Body of pancreas (tissue), 4 donors: ENCODE data around the gene RNF151. TPM values are rescaled to one million over a fixed set of nuclear protein-coding genes. Genes with fewer than 3 reads are reported as not detected.
A peak's percentile ranks its signal among the peaks of the same experiment; 100 is the strongest.

Experiments used
- ATAC-seq: fragments of 150-250 bp; one replicate; pipeline ENCODE4 v1.9.1; 2016
- DNase-seq, 4 donors: peaks; one replicate each; pipeline ENCODE4 v3.0.0-alpha.2; 2019
- H3K27ac ChIP-seq, 4 donors: fragments of 200-600 bp; sonication (generic); 1 replicate in 3 of 4; 2 replicates in 1 of 4; pipeline versions ENCODE4 v1.5.1 to v1.6.1; 2016 to 2019; ENCODE audit warnings: mild to moderate bottlenecking in 1 of 4, mixed read lengths in 1 of 4, moderate library complexity in 1 of 4
- H3K27me3 ChIP-seq, 2 donors: fragments of 200-600 bp; sonication (generic); one replicate each; pipeline ENCODE4 v1.6.0; 2016; ENCODE audit warnings: mild to moderate bottlenecking in 1 of 2
- H3K36me3 ChIP-seq, 2 donors: fragments of 200-600 bp; sonication (generic); replicated peaks in 1 of 2; 2 replicates each; pipeline ENCODE4 v1.5.1; 2016; ENCODE audit warnings: low read depth in 2 of 2; ENCODE audit not compliant: insufficient read depth in 1 of 2
- H3K4me1 ChIP-seq: fragments of 200-600 bp; sonication (generic); one replicate; pipeline ENCODE4 v1.6.0; 2016
- H3K4me3 ChIP-seq, 2 donors: fragments of 200-600 bp; sonication (generic); 1 replicate in 1 of 2; 2 replicates in 1 of 2; pipeline ENCODE4 v1.5.1; 2016 to 2019
- H3K9me3 ChIP-seq, 3 donors: fragments of 200-600 bp; sonication (generic); 1 replicate in 2 of 3; 2 replicates in 1 of 3; pipeline ENCODE4 v1.5.1; 2016
- POLR2A ChIP-seq, 3 donors: fragments of 450-650 bp; IDR thresholded peaks; one replicate each; pipeline ENCODE4 v1.6.1; 2016; ENCODE audit warnings: antibody characterized with exemption in 3 of 3, mild to moderate bottlenecking in 2 of 3
- WGBS, 2 donors: methylation state at CpG; one replicate each; pipeline ENCODE4 v1.1.5; 2017; 5-methylcytosine and 5-hydroxymethylcytosine counted together
- intact Hi-C: fragments of 100-400 bp; cut with DNase I; formaldehyde crosslinking; loops from one replicate; pipeline ENCODE4 v1.15.1; 2023
- total RNA-seq, 2 donors: library from RNA; depleted of rRNA; stranded (reverse); fragments of >200 nt; gene quantifications; one replicate each; pipeline ENCODE4 v1.1.0, GENCODE V29; 2016
- TF ChIP-seq, protein P1 (sequence below), 7 experiments: fragments of 450-650 bp in 4 of 7; fragments of 200-600 bp in 3 of 7; sonication (generic) in 3 of 7; IDR thresholded peaks; one replicate each; pipeline ENCODE4 v1.5.1; 2016 to 2019; ENCODE audit warnings: antibody characterized with exemption in 7 of 7

RNF151 gene
- total RNA-seq, 2 donors from 2014 or later: not detected

DNA sequence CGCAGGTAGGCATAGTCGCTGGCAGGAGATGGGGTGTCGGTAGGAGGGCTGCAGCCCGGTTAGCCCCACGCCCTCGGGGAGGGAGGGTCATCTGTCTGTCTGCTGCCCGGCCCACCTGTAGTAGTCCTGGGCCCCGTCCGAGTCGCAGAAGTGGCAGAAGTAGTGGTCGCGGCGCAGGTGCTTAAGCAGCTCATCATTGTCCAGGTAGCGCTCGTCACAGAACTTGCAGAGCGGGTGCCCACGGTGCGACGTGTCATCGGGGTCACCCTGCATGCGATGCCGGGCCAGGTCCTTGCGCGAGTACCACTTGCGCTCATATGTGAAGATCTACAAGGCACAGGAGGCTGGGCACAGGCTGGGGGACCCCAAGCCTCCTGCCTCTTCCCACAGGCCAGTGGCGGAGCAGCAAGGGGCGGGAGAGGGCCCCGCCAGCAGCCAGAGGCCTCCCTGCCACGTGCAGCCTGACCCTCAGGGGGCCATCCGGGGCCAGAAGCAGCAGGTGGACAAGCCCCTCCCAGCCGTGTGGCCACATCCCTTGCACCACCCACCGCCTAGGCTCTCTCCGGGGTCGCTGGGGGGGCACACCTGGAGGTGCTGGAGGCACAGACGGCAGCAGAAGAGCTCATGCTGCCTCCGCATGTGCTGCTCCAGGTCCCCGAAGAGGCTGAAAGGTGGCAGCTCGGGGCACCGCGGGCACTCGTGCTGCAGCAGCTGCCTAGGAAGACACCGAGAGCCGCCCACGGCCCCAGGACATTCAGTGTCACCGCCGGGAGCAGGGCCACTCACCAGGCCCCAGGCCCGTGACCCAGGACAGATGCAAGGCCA is 36.0 kb downstream of the RNF151 start:
- Histone ChIP-seq H3K36me3 (peaks cover 33% of the 10 kb centered on the region in 2 donors), H3K27me3 (no peaks in the 10 kb centered on the region), H3K4me3 (no peak overlapping the region), H3K4me1 (peaks cover 45% of the 10 kb centered on the region), H3K27ac (no peak overlapping the region), H3K9me3 (no peaks in the 10 kb centered on the region)
- TF ChIP-seq, protein P1, sequence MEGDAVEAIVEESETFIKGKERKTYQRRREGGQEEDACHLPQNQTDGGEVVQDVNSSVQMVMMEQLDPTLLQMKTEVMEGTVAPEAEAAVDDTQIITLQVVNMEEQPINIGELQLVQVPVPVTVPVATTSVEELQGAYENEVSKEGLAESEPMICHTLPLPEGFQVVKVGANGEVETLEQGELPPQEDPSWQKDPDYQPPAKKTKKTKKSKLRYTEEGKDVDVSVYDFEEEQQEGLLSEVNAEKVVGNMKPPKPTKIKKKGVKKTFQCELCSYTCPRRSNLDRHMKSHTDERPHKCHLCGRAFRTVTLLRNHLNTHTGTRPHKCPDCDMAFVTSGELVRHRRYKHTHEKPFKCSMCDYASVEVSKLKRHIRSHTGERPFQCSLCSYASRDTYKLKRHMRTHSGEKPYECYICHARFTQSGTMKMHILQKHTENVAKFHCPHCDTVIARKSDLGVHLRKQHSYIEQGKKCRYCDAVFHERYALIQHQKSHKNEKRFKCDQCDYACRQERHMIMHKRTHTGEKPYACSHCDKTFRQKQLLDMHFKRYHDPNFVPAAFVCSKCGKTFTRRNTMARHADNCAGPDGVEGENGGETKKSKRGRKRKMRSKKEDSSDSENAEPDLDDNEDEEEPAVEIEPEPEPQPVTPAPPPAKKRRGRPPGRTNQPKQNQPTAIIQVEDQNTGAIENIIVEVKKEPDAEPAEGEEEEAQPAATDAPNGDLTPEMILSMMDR (IDR thresholded peaks at IDR 0.05): no peak
- no peak for TF ChIP-seq POLR2A (IDR thresholded peaks at IDR 0.05)
- intact Hi-C loops: no loop called here
- WGBS, 2 donors: 86 to 94% methylated on average over 9 to 46 of the region's 47 CpGs
- no peak for ATAC-seq
- peak in 1 of 4 donors; percentile 12 for DNase-seq

DNA sequence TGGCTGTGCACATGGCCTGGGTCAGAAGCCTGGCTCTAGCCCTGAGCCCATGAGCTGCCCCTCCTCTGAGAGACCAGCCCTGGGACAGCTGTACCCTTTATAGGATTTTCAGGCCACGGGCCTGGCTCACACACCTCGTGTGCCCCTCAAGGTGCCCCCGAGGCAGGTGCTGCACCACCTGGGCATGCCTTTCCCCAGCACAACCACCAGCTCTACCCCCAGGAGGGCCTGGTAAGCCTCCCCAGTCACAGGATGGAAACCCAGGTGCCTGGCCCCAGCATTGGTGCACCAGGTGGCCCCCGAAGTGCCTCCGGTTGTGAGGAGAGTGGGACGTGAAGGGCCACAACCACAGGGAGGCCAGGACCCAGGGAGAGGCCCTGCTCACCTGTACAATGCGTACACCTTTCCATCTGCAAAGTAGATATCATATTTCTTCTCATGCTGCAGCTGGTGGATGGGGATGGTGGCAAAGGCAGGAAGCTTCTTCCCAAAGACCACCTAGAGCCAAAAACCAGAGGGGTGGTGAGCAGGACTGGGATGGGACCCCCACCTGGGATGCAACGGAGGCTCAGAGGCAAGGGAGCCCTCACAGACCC is 36.7 kb downstream of the RNF151 start:
- peaks cover 27 to 33% of the 10 kb centered on the region in 2 donors for H3K36me3 ChIP-seq
- WGBS, 2 donors: 51 to 66% methylated on average over 6 to 8 of the region's 8 CpGs
- no peaks in the 10 kb centered on the region for H3K27me3 ChIP-seq
- H3K4me1 ChIP-seq: peaks cover 52% of the 10 kb centered on the region
- intact Hi-C loops: no loop called here
- H3K4me3 ChIP-seq: no peak overlapping the region
- TF ChIP-seq POLR2A (IDR thresholded peaks at IDR 0.05): no peak
- TF ChIP-seq, protein P1 (IDR thresholded peaks at IDR 0.05): no peak
- ATAC-seq (no peak), DNase-seq (no peak)
- H3K9me3 ChIP-seq: no peaks in the 10 kb centered on the region
- peak overlapping the region in 1 of 4 donors; percentile 72 for H3K27ac ChIP-seq

DNA sequence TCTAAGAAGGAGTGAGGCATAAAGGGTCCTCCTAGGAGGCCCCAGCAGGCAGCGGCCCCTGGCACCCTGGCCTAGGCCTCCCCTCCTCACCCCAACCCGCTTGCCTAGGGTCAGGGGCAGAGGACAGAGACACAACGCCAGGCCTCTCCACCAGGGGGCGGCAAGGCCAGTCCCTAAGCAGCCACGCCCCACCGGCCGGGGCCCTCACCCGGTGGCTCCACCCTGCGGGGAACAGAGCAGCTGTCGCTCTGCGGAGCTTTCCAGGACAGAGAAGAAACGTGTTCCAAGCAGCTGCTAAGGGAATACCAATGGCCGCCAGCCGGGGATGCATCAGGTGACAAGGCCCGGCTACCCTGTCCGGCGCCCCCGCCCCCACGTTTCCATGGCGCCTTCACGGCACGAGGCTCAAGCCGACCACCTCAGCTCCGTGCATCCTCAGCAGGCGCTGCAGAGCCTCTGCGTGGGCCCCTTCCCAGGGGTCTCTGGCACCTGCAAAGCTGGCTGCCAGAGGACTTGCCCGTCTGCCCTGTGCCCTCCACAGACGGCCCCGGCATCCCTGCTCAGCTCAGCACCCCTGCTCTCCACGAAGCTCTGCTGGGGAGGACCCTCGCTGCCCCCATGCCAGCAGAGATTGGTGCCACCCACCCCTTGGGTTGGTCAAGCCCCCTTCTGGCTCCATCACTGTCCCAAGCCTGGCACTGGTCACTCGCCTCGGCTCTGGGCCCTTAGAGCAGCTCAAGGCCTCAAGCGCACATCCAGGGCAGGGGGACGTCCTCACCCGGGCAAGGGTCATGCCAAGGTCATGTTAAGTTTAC is 37.4 kb downstream of the RNF151 start:
- H3K27ac ChIP-seq: peak overlapping the region; percentile 61 to 83 (median 75)
- WGBS, 2 donors: 18 to 46% methylated on average over 12 to 34 of the region's 36 CpGs
- H3K4me1 ChIP-seq: peaks cover 58% of the 10 kb centered on the region
- TF ChIP-seq, protein P1 (IDR thresholded peaks at IDR 0.05): peak; percentile 89 to 98 (median 95)
- no peak for TF ChIP-seq POLR2A (IDR thresholded peaks at IDR 0.05)
- ATAC-seq (peak; percentile 89), DNase-seq (peak; percentile 96 to 98 (median 97))
- H3K36me3 ChIP-seq: peaks cover 26% of the 10 kb centered on the region in 2 donors
- H3K27me3 ChIP-seq: no peaks in the 10 kb centered on the region
- no peaks in the 10 kb centered on the region for H3K9me3 ChIP-seq
- intact Hi-C loops: no loop called here
- H3K4me3 ChIP-seq: no peak overlapping the region

DNA sequence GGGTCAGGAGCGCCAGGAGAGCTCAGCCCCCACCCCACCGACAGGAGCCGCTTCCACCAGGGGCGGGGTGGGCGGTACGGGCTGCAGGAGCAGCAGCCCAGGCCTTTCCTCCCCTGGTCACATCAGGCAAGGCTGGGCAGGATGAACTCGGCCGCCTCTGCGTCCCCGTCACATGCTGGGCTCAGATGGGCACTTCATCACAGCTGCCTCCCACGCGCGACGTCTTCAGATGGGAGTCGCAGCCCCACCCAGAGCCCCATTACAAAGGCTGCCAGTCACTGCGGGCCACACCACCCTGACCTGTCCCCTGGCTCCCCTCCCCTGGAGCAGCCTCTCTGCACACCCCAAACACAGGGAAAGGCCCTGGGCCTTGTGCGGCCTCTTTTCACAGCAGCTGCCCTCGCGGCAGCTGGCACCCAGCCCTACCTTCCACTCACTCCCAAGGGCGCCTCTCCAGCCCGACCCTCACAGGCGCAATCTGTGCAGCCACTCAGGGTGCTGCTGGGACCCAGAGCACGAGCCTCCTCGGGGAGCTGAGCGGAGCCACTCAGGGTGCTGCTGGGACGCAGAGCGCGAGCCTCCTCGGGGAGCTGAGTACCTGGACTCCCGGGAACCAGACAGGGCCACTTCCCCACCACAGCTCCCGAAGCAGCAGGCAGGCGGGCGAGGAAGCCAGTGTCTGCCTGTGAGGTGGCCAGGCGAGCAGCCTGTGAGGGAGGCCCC is 38.3 kb downstream of the RNF151 start:
- ATAC-seq: no peak
- Histone ChIP-seq H3K9me3 (no peaks in the 10 kb centered on the region), H3K36me3 (peaks cover 17% of the 10 kb centered on the region in 2 donors), H3K4me3 (no peak overlapping the region), H3K27me3 (no peaks in the 10 kb centered on the region), H3K4me1 (peaks cover 58% of the 10 kb centered on the region), H3K27ac (peak overlapping the region in 3 of 4 donors; percentile 61 to 83 (median 72))
- peak in 2 of 4 donors; percentile 12 to 46 for DNase-seq
- intact Hi-C loops: no loop called here
- TF ChIP-seq, protein P1 (IDR thresholded peaks at IDR 0.05): no peak
- TF ChIP-seq POLR2A (IDR thresholded peaks at IDR 0.05): no peak
- WGBS, 2 donors: 60 to 83% methylated on average over 1 to 21 of the region's 34 CpGs
